ENCODE data around the gene ADGRA1.
"Not testable (repeated sequence)": the region's sequence is repeated elsewhere in the genome, so short reads cannot be mapped to it uniquely, and the experiment has no call there.

The ADGRA1 gene

DNA sequence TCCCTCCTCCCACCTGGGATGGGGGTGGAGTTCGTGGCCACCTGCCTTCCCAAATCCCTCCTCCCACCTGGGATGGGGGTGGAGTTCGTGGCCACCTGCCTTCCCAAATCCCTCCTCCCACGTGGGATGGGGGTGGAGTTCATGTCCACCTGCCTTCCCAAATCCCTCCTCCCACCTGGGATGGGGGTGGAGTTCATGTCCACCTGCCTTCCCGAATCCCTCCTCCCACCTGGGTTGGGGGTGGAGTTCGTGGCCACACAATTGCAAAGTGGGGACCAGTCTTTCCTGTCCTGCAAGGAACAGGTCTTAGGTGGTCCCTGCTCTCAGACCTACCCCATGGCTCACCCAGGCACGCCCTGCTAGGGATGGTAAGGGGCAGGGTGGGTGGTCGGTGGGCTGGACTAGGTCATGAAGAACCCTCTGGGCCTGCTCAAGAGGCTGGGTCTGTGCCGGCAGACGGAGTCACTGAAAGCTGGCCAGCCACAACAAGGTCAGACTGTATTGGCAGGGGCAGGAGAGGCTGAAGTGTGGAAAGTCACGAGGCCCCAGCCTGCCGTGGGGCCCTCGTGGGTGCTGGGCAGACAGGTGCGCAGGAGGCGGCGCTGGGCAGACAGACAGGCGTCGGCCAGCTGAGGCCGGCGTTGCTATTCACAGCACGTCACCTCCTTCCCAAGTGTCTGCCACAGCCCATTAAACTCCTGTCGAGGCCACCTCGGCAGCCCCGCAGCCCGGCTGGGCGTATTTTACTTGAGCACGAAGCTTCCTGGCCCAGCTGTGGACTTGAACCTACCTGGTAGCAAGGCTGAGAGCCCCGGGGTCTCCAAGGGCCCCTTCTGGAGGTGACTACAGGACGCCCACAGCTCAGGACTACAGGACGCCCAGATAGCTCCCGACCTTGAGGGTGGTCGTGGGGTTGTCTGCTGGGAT, 76.4 kb downstream of the ADGRA1 start:
- DNase-seq (ENCODE audit: low read depth), result no peak

DNA sequence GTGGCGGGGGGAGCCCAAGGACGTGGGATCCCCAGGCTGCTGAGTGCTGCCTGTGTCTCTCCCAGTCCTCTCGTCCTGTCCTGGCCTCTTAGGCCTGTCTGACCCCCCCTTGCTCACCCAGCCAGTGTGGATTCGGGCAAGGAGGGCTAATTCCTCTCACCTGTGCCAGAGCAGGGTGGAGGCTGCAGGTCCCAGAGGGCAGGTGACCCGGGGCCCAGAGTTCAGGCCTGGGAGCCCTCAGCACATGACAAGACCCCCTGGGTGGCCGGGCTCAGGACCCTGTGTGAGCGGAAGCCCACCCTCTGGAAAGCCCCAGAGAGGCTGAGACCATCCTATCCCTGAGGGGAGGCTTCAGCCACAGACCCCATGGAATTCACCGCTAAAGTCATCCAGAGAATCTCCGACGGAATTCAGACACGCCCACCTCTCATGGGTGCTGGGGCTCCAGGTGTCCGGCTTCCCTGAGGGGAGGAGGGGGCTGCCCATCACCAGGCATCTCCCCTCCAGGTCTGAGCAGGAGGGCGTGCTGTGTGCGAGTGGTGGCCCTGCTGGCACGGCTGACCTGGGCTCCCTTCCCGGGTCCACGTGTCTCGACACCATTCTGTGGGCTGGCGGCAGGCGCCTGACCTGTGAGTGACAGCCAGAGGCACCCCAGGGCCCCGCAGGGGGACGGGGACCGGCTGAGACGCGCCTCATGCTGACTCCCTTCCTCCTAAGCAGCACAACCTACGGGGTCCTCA, 77.3 kb downstream of the ADGRA1 start:
- DNase-seq (ENCODE audit: low read depth), result no peak

DNA sequence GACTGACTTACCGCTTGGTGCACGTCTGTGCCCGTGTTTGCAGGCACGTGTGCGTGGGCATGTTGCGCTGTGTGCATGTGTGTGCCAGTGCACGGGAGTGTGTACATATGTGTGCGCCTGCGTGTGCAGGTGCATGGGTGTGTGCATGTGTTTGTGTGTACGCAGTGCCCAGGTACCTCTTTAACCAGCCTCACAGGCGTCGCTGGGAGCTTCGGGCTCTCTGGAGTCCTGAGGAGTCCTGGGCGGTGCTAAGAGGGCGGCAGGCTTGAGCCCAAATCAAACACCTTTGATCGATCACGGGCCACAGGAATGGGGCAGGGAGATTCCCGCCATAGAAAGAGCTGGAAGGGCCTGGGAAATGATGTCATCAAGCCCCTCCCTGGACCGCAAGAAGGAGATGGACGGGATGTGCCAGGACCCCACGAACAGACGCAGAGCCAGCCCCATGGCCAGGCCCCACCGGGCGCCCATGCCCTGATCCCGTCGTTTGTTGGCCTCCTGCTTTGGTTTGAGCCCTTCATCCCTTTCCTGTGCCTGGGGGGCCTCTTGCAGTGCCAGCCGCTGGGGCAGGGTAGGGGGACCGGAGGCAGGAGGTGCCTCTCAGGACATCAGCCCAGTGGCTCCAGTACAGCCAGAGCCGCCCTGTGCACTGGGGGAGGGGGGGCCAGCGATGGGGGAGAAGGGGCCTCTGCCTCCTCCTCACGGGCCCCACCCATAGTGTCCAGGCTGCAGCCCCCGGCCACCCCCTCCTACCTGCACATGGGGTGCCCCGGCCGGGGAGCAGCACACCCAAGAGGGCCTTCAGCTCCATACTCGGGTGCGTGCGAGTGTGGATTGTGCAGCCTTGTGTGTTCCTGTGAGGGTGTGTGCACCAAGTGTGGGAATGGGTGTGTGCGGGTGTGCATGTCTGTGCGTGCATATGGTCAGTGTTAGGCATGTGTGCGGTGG, 78.1 kb downstream of the ADGRA1 start:
- DNase-seq (ENCODE audit: low read depth), result no peak

DNA sequence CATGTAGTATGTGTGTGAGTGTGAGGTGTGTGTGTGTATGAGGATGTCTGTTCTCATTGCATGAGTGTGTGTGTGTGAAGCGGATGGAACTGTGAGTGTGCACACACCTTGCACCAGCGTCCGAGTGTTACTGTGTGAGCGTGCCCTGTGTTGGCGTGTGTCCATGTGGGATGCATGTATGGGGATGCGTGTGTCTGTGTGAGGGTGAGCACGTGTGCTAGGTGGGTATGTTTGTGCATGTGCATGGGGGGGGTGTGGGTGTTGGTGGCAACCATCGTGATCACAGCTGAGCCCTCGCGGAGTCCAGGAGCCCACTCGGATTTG, 78.7 kb downstream of the ADGRA1 start:
- DNase-seq (ENCODE audit: low read depth), result no peak

DNA sequence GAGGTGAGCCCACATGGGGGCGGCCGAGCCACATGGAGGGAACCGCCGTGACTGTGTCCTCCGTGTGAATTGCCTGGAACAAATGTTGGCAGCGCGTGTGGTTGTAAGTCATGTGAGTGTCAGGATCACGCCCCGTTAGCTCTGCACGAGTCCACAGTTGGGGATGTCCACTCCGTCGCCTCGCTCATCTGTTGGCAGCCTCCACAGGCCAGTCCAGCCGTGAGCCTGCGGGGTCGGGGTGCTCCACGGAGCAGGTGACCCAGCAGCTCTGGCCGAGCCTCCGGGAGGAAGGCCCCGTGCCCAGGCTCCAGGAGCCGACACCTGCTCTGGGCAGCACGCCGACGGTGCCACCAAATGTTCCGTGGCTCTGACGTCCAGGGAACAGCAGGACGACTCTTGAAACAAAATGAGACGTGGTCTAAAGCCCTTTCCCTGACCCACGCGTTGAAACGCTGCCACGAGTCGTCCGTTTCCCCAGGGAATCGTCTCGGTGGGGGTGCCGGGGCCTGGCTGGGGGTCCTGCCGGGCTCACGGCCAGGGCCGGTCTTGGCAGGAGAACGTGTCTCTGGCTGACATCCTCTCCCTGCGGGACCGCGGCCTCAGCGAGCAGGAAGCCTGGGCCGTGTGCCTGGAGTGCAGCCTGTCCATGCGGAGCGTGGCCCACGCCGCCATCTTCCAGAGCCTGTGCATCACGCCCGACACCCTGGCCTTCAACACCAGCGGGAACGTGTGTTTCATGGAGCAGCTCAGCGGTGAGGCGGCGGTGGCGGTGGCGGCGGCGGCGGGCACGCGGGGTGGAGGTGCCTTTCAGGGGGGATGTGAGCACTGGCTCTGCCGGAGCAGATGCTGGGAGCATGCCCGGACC, 79.3 kb downstream of the ADGRA1 start:
- DNase-seq (ENCODE audit: low read depth), result no peak

DNA sequence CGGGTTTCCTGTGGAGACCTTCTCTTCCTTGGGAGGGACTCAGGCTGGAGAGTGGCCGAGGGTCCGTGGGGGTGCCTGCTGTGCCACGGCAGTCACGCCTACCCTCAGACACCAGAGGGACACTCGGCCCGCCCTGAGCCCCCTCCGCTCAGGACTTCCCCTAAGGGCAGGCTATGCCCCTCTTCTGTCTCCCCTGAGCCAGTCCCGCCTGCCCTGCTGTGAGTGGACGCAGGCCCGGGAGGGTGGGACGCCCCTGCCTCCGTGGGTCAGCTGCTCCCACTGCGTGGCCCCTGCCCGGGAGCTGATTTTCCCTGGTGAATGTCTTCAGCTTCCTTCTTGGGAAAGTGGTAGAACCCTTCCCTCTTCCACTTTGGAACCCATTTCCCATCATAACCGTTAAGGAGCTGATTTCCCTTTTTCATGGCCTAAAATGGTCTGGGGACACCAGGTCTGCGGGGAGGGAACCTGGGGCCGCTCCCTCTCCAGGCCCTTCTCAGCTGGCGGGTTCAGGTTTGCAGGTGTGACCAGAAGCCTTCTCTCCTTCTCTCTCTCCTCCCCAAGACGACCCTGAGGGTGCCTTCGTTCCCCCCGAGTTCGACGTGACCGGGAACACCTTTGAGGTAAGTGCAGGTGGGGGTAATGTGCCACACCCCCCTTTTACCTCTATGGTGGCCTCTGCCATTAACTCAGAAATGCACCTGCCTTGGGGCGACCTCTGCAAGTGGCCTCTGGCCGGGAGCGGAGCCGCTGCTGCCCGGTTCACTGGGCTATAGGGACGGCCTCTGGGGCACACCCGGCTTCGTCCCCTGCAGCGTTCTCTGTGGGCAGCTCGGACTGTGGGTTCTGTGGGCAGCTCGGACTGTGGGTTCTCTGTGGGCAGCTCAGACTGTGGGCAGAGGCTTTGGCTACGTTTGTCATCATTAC, 80.2 kb downstream of the ADGRA1 start:
- DNase-seq (ENCODE audit: low read depth), result no peak

DNA sequence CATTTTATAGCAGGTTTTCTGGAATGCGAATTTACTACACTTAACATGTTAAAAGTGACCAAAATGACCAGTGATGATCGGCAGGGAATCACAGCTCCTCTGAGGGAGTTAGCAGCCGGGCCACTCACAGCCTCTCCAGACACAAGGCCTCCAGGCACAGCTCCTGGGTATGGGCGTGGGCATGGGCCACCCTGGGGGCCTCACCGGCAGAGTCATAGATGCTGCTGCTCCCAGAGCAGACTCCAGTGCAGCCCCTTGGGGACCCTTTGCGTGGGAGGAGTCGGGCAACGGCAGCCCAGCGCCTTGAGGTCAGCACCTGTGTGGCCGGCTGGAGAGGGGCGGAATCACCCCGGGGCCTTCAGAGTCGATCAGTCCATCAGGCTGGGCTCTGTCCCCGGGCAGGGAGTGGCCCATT, 80.9 kb downstream of the ADGRA1 start:
- DNase-seq (ENCODE audit: low read depth), result no peak

DNA sequence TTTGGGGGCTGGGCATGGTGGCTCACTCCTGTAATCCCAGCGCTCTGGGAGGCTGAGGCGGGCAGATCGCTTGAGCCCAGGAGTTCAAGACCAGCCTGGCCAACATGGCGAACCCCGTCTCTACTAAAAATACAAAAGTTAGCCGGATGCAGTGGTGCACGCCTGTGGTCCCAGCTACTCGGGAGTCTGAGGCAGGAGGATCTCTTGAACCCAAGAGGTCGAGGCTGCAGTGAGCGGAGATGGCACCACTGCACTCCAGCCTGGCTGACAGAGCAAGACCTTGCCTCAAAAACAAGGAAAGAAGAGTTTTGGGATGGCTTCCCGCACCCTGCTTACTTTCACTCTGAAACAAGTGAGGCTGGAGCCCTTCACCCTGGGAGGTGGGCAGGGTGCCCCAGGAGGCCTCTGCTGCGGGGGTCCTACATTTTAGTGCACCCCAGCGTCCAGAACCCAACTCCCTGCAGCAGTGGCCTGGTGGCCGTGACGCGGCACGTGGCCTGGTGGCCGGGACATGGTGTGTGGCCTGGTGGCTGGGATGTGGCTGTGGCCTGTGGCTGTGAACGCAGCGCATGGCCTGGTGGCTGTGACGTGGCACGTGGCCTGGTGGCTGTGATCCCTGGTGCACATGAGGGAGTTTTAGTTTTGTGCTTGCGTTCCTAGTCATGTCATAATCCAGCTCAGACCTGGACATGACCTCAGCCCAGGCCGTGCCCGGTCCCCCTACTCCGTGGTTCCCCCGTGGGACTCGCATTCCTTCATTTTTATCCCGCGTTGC, 81.6 kb downstream of the ADGRA1 start:
- no peak for DNase-seq (ENCODE audit: low read depth)

DNA sequence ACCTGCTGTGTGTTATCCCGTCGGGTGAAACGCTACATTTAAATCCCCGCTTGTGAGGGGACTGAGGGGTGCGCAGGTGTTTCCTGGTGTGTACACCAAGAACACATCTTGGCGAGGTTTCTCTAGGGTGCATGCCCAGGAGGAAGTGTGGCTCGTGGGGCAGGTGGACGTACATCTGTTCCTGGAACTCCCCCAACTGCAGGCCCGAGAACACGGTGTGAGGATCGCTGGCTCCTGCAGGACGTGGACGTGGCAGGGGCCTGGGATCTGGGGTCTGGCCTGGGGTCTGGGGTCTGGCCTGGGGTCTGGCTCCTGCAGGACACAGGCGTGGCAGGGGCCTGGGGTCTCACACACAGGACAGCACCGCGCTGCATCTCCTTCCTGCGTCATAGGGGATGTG, 82.4 kb downstream of the ADGRA1 start:
- DNase-seq (ENCODE audit: low read depth), result no peak

DNA sequence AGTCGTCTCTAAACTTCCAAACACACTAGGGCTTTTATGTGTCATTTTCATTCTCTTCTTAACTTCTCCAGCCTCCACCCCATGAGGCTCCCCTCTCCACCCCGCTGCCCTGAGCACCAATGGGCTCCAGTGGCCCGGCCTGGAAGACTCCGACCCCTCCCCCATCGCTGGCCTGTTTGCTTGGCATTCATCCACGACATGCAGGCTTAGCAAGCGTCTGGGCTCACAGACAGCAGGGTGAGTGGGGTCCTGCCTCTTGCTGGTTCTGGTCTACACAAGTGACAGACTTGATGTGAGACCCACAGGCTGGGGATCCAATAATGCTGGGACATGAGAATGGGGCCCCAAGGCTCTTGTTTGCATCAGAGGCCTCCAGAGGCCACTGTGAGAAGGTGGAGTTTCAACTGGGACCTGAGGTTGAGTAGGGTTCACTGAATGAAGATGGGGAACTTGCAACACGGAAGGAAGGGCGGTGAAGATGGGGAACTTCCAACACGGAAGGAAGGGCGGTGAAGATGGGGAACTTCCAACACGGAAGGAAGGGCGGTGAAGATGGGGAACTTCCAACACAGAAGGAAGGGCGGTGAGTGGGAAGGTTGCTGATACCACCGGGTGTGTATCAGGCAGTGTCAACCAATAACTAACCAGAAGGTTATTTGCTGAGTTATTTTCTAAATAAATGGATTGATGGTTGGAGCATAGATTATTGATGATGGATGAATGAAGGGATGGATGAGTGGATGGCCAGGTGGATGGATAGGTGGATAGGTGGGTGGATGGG, 86.3 kb downstream of the ADGRA1 start:
- no peak for DNase-seq (ENCODE audit: low read depth)

DNA sequence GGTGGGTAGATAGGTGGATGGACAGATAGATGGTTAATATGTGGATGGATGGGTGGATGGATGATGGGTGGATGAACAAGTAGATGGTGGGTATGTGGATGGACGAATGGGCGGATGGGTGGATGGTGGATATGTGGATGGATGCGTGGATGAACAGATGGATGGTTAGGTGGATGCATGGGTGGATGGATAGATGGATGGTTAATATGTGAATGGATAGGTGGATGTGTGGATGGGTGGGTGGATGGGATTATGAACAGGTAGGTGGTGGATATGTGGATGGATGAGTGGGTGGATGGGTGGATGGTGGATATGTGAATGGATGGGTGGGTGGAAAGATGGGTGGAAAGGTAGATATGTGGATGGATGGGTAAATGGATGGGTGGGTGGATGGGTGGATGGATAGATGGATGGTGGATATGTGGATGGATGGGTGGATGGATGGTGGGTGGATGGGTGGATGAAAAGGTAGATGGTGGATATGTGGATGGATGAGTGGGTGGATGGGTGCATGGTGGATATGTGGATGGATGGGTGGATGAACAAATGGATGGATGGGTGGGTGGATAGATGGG, 87.1 kb downstream of the ADGRA1 start:
- no peak for DNase-seq (ENCODE audit: low read depth)

DNA sequence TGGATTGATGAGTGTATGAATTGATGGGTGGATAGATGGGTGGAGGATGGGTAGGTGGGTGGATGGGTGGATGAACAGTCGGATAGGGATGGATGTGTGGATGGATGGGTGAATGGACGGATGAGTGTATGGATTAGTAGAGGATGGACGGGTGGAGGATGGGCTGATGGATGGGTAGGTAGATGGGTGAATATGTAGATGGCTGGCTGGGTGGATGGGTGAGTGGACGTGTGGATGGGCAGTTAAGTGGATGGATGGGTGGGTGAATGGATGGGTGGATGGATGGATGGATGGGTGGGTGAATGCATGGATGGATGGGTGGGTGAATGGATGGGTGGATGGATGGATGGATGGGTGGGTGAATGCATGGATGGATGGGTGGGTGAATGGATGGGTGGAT, 87.9 kb downstream of the ADGRA1 start:
- DNase-seq (ENCODE audit: low read depth), result not testable (repeated sequence)

DNA sequence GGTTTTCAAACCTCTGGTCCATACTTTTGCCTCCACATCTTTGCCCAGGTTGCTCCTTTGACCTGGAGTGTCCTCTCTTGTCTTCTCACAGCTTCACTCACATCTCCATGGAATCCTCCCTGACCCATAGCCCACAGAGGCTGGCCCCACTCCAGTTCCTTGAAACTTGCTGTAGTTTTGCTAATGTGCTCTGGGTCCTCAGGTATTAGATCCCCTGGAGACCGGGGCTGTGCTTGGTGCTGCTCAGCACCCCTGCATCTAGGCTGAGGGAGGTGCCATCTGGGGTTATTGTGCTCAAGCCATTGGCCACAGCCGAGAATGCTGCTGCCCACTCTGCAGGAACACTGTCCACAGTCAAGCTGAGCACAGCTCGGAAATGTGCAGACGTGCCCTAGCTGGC, 88.8 kb downstream of the ADGRA1 start:
- no peak for DNase-seq (ENCODE audit: low read depth)

DNA sequence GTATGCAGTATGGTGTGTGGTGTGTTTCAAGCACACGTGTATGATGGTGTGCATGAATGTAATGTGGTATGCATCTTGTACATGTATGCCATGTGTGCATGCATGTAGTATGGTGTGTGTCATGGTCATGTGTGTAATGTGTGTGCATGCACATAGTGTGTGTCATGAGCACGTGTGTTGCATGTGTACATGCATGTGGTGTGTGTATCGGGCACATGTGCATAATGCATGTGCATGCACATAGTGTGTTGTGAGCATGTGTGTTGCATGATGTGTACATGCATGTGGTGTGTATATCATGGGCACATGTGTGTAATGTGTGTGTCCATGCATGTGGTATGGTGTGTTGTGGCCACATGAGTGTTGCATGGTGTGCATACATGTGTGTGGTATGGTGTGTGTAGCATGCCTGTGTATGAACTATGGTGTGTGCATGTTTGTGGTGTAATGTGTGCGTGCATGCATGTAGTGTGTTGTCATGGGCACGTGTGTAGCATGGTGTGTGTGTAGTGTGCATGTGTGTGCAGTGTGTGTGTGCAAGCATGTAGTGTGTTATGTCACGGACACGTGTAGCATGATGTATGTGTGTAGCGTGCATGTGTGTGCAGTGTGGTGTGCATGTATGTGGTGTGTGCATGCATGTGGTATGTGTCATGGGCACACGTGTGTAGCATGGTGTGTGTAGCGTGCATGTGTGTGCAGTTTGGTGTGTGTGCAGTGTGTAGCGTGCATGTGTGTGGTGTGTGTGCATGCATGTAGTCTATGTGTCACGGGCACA, 89.8 kb downstream of the ADGRA1 start:
- no peak for DNase-seq (ENCODE audit: low read depth)

DNA sequence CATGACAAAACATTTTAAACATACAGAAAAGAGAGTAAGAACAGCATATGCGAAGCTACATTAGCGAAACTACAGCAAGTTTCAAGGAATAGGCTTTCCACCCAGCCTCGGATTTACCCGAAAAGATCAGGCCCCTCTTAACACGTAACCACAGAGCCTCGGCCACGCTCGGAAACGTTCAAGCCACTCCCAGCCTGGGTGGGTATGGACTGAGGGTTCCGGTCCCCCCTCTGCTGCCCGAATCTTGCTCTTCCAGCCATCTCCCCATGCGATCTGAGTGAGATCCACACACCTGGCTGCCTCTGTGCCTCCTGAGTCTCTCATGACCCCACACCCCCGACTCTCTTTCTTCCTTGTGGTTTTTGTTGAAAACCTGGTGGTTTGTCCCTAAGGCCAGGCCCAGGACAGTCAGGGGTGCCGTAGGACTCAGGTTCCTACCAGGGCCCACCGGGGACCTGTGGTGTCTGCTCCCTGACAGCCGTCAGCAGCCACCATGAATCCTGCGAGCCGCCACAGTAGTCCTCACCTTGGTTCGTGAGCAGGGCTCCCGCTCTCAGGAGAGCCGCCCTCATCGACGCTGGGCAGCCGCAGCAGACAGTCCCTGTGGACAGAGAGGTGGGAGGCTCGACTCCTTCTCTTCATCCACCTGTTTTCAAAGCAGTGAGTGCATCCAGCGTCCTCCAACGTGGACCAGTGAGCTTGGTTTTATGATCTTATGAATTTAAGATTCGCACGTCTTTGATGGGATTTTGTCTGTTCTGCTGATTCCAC, 90.8 kb downstream of the ADGRA1 start:
- DNase-seq (ENCODE audit: low read depth), result no peak

DNA sequence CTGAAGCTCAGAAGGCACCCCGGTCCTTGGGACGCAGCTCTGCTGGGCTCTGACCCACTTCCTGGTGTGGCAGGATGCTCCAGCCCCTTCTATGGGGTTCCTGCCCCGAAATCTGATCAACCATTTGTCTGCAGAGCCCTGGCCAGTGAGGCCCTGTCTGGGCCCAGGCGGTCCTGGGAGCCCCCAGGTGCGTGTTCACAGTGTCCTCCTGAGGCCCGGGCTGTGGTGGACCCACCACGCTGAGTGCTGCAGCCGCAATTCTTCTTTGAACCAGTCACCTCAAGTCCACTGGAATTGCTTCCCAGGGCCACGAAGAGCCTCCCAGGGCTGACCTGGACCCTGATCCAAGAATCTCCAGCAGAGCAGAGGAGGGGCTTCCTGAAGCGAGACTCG, 91.4 kb downstream of the ADGRA1 start:
- no peak for DNase-seq (ENCODE audit: low read depth)

DNA sequence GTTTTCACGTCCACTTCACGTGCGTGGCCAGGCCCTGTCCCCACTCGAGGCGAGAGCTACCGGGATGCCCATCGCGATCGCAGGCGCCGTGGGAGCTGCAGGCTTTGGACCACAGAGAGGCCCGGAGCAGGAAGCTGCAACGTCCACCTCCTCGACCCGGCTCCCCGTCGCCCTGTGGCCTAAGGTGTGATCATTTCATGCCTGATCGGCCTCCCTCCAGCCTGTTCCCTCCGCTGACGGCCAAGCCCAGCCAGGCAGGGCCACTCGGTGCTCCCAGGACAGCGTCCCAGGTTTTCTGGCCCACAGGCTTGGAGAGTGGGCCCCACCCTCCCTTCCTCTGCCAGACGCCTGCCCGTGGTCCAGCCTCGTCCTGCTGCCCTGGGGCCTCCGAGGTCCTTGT, 91.9 kb downstream of the ADGRA1 start:
- DNase-seq (ENCODE audit: low read depth), result no peak
